SK-N-MC (cell line): ENCODE measurements around the gene CDS2.

Source experiments
- EZH2 ChIP-seq: fragments of 200-600 bp; sonication (generic); IDR thresholded peaks from one replicate; pipeline ENCODE4 v1.6.1; 2017; ENCODE audit warnings: antibody characterized with exemption
- POLR2AphosphoS5 ChIP-seq: IDR thresholded peaks from 2 replicates; pipeline ENCODE4 v1.6.1; 2012; ENCODE audit warnings: mild to moderate bottlenecking, low read depth, low read length, borderline replicate concordance

DNA sequence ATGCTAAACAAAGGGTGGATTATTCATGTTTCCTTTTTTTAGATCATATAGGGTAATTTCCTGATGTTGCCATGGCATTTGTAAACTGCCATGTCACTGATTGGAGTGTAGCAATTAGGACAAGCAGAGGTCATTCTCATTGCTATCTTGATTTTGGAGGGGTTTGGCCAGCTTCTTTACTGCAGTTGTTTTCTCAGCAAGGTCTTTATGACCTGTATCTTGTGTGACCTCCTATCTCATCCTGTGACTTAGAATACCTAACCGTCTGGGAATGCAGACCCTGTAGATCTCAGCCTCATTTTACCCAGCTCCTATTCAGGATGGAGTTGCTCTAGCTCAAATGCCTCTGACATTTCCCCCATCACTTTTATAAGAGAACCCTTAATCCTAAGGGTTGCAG lies 53.6 kb downstream of the CDS2 start:
- no peak for TF ChIP-seq EZH2
- no peak for TF ChIP-seq POLR2AphosphoS5
